H1 (cell line): ENCODE results near the gene HOXB8. TPM values are rescaled to one million over a fixed set of nuclear protein-coding genes. Genes with fewer than 3 reads are reported as not detected.

Experiments used
- GTF2F1 ChIP-seq: IDR thresholded peaks from 2 replicates; pipeline ENCODE4 v1.6.1; 2012; ENCODE audit warnings: low read depth, low read length, improper control_type of control experiment, borderline replicate concordance
- TAF1 ChIP-seq: IDR thresholded peaks from 2 replicates; pipeline ENCODE4 v1.6.1; 2011; ENCODE audit warnings: mild to moderate bottlenecking, low read depth, low read length
- polyA plus RNA-seq, 7 experiments: library from polyadenylated mRNA; depleted of rRNA in 3 of 7; stranded (reverse) in 5 of 7; unstranded in 2 of 7; fragments of >200 nt in 5 of 7; fragments of 200-250 nt in 2 of 7; gene quantifications; 1 replicate in 5 of 7; 2 replicates in 1 of 7; 4 replicates in 1 of 7; pipeline versions ENCODE4 v1.2.1 to v1.2.3, GENCODE V29; 2011 to 2013; ENCODE audit warnings: missing spikeins in 2 of 7, mixed read lengths in 2 of 7
- total RNA-seq: library from RNA; stranded (reverse); fragmentation: NEBNext Ultra II Directional; extraction: Animal tissue kit (Norgen Biotek cat#: 25700); gene quantifications from 2 replicates; pipeline ENCODE4 v1.2.1, GENCODE V29; 2021

HOXB8 gene
- total and polyA plus RNA-seq, 2 of the 8 experiments (the other 6 are each of a cell fraction or from before 2014, with no cell fraction given), result not detected

GRCh38 chr17:48612854-48613691, 2.0 kb downstream of the HOXB8 start (continued):
- TF ChIP-seq TAF1 (no peak), GTF2F1 (no peak)
